KMS-11 (cell line): Measurements from ENCODE around the gene ENOX1.

Experiments used
- H2AFZ ChIP-seq: fragments of 200-600 bp; sonication (generic); 2 replicates; pipeline ENCODE4 v1.6.1; 2016; ENCODE audit warnings: antibody characterized with exemption, mixed run types, low read depth
- H3K27ac ChIP-seq: fragments of 200-600 bp; sonication (generic); 2 replicates; pipeline ENCODE4 v1.6.1; 2016; ENCODE audit warnings: mild to moderate bottlenecking, mixed run types
- H3K27me3 ChIP-seq: fragments of 200-600 bp; sonication (generic); 2 replicates; pipeline ENCODE4 v1.6.1; 2017; ENCODE audit warnings: mild to moderate bottlenecking, low read depth, mixed run types, moderate library complexity; ENCODE audit not compliant: insufficient read depth
- H3K36me3 ChIP-seq: fragments of 200-600 bp; sonication (generic); 2 replicates; pipeline ENCODE4 v1.6.1; 2017; ENCODE audit warnings: mild to moderate bottlenecking, mixed run types; ENCODE audit not compliant: insufficient read depth
- H3K4me1 ChIP-seq: fragments of 200-600 bp; sonication (generic); 2 replicates; pipeline ENCODE4 v1.6.1; 2016; ENCODE audit warnings: mild to moderate bottlenecking, low read depth, mixed run types; ENCODE audit not compliant: poor library complexity, severe bottlenecking
- H3K4me2 ChIP-seq: fragments of 200-600 bp; sonication (generic); 2 replicates; pipeline ENCODE4 v1.7.0; 2016; ENCODE audit warnings: mild to moderate bottlenecking, mixed run types
- H3K4me3 ChIP-seq: fragments of 200-600 bp; sonication (generic); IDR thresholded peaks from 2 replicates; pipeline ENCODE4 v1.6.1; 2017; ENCODE audit warnings: low read depth, low read length, mixed read lengths; ENCODE audit not compliant: insufficient read depth
- H3K79me2 ChIP-seq: fragments of 200-600 bp; sonication (generic); 2 replicates; pipeline ENCODE4 v1.6.1; 2016; ENCODE audit warnings: low read depth, mixed run types; ENCODE audit not compliant: insufficient read depth
- H3K9ac ChIP-seq: fragments of 200-600 bp; sonication (generic); 2 replicates; pipeline ENCODE4 v1.6.1; 2016; ENCODE audit warnings: mild to moderate bottlenecking, mixed run types
- H4K20me1 ChIP-seq: fragments of 200-600 bp; sonication (generic); 2 replicates; pipeline ENCODE4 v1.6.1; 2016; ENCODE audit warnings: mild to moderate bottlenecking, mixed run types; ENCODE audit not compliant: insufficient read depth
- CTCF ChIP-seq: fragments of 200-600 bp; sonication (generic); conservative IDR thresholded peaks from 2 replicates; pipeline ENCODE4 v1.6.1; 2017; ENCODE audit warnings: low read depth, mild to moderate bottlenecking, antibody characterized with exemption, low read length, moderate library complexity, mixed read lengths

The ENOX1 gene

DNA sequence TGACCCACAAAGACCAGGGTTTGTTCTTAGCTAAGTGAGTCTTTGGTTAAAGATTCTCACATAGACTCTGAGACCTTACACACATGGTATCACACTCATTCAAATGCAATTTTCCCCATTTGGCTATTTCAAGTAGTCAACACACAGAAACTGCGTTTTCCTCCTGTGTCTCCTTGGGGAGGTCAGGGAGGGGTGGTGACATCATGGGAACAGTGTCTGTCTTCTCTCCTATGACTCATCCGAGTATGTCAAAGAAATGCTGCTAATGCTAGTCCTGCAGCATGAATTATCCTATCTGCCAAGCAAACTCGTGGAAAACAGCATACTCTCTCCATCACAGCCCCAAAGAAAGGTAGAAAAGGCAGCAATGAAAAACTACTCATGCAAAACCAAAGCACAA, 100.2 kb downstream of the ENOX1 start:
- no peaks in the 10 kb centered on the region for H3K79me2 ChIP-seq
- no peak overlapping the region for H2AFZ ChIP-seq
- H4K20me1 ChIP-seq, result no peaks in the 10 kb centered on the region
- no peak overlapping the region for H3K4me3 ChIP-seq
- H3K4me2 ChIP-seq, result no peak overlapping the region
- no peak for TF ChIP-seq CTCF
- H3K36me3 ChIP-seq, result no peaks in the 10 kb centered on the region
- H3K9ac ChIP-seq, result no peak overlapping the region
- H3K27ac ChIP-seq, result no peak overlapping the region
- no peaks in the 10 kb centered on the region for H3K27me3 ChIP-seq
- H3K4me1 ChIP-seq, result peaks cover 27% of the 10 kb centered on the region

DNA sequence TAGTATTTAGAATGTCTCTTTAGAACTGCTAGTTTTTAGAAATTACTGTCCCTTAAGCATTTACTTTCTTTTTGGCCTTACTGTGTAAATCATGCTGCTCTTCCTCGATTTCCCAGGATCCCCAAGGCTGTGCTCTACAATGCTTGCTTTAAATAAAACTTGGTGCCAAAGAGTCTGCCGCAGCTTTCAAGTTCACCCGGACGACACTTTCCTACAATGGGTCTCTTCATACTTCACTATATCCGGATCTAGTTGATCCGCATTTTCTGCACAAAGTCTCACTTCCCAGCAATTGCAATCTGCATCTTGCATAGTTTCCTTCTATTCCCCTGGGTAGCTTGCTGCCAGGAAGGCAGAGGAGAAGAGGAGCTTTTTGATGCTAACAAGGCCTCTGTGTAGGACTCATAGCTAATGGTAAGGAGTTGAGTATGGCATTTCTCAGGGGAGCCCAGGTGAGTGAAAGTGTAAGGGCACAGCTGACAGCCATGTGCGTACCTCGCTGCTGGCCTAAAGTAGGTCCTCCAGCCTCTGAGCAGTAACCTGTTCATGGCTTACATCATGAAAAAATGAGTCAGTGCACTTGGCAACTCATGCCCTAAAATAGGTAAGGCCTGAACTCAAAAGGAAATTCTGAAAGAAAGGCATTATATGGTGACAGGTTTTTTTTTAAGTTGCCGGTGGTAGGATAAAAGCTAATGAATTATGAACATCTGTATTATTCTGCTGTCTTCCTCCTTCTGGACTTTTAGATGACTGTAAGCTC, 101.6 kb downstream of the ENOX1 start:
- H4K20me1 ChIP-seq, result no peaks in the 10 kb centered on the region
- no peaks in the 10 kb centered on the region for H3K27me3 ChIP-seq
- no peaks in the 10 kb centered on the region for H3K79me2 ChIP-seq
- peaks cover 13% of the 10 kb centered on the region for H3K4me1 ChIP-seq
- H3K9ac ChIP-seq, result no peak overlapping the region
- no peak for TF ChIP-seq CTCF
- H3K27ac ChIP-seq, result no peak overlapping the region
- no peaks in the 10 kb centered on the region for H3K36me3 ChIP-seq
- H2AFZ ChIP-seq, result no peak overlapping the region
- H3K4me3 ChIP-seq, result no peak overlapping the region
- no peak overlapping the region for H3K4me2 ChIP-seq

GRCh38 chr13:43682701-43683100, 104.1 kb downstream of the ENOX1 start:
- Histone ChIP-seq H2AFZ (no peak overlapping the region), H3K4me2 (no peak overlapping the region), H4K20me1 (no peaks in the 10 kb centered on the region), H3K36me3 (no peaks in the 10 kb centered on the region), H3K79me2 (no peaks in the 10 kb centered on the region), H3K27me3 (no peaks in the 10 kb centered on the region), H3K27ac (no peak overlapping the region), H3K4me3 (no peak overlapping the region), H3K4me1 (no peaks in the 10 kb centered on the region), H3K9ac (no peak overlapping the region)
- no peak for TF ChIP-seq CTCF

DNA sequence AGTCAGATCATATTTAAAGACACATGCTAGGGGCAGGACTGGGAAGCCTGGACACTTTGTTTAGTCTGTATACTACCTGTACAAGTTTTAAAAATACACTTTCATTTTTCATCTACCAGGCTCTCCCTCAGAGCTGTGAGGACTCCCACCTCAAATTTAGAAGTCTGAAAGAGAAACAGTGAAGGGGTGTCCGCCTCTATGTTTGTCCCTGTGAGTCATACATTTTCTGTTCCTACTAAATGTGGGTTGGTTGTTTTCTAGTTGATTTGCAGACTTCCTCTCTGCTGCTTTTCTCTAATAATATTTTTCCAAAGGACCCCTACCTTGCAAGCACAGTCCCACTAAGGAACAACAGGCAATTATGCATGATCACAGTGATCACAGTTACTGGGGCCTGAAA, 110.5 kb downstream of the ENOX1 start:
- no peak overlapping the region for H2AFZ ChIP-seq
- H3K4me2 ChIP-seq, result no peak overlapping the region

More for the DNA sequence above, 110.5 kb downstream of the ENOX1 start:
- no peaks in the 10 kb centered on the region for H4K20me1 ChIP-seq
- peaks cover 3% of the 10 kb centered on the region for H3K4me1 ChIP-seq
- H3K27me3 ChIP-seq, result no peaks in the 10 kb centered on the region
- no peak for TF ChIP-seq CTCF
- H3K4me3 ChIP-seq, result no peak overlapping the region
- no peak overlapping the region for H3K27ac ChIP-seq
- H3K79me2 ChIP-seq, result no peaks in the 10 kb centered on the region
- H3K9ac ChIP-seq, result no peak overlapping the region
- no peaks in the 10 kb centered on the region for H3K36me3 ChIP-seq
